GM19099 (cell line): Measurements from ENCODE around the gene SSTR3.

Source experiments
- POLR2A ChIP-seq: IDR thresholded peaks from 3 replicates; pipeline ENCODE4 v1.6.1; 2011; ENCODE audit warnings: low read depth; ENCODE audit not compliant: insufficient read length; ENCODE audit errors: extremely low read depth

Gene SSTR3

DNA sequence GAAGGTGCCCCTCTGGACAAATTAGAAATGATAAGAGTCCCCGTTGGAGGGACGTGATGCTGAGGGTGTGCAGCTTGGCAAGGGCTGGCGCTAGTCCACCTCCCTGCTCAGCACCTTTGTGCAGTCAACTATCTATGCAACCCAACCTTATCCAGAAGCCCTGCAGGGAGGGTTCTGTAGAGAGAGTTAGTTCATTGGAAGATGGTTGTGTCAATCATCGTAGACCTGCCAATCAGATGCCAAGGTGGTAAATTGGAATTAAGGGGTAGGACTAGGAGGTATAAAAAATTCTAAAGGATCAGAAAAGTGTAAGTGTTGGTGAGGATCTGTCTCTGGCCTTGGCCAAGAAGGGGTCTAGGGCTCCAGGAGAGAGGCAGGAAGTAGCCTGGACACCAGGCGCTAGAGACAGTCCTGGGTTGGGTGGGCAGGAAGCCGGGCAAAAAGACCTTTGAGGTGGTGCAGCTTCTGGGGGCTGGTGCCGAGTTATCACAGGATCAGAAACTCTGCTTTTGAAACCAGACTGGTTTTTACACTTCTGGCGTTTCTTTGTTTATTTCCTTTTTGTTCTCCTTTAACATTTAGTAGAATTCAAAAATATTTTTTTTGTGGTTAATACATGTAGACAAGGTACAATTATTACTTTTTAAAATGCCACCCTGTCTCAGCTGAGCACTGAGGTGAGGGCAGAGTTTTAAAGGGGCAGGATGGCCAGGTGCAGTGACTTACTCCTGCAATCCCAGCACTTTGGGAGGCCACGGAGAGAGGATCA is 25.9 kb downstream of the SSTR3 start:
- no peak for TF ChIP-seq POLR2A

DNA sequence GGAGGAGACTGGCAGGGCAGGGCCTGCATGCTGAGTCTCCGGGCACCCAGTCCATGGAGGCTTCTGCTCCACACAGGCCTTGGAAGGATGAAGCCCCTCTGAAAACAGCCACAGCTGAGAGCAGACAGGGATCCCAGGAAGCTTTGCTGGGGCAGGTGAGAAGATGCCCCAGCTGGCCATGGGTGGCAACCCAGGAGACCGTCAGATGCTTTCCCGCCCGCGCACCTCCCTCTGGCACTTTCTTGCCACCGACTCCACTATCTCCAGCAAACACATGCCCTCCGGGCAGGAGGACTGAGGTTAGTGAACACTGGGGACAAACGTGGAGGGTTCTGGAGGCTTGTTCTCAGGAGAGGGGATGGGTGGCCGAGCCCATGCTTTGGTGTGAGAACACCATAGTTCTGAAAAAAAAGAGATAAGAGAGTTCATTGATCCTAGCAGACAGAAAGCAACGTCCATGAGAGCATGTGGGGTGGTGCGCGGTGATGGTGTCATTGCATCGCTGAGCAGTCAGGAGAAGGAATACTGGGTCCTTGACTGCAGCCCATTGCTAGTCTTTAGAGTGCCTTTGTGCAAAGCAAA is 26.5 kb downstream of the SSTR3 start:
- TF ChIP-seq POLR2A: no peak

DNA sequence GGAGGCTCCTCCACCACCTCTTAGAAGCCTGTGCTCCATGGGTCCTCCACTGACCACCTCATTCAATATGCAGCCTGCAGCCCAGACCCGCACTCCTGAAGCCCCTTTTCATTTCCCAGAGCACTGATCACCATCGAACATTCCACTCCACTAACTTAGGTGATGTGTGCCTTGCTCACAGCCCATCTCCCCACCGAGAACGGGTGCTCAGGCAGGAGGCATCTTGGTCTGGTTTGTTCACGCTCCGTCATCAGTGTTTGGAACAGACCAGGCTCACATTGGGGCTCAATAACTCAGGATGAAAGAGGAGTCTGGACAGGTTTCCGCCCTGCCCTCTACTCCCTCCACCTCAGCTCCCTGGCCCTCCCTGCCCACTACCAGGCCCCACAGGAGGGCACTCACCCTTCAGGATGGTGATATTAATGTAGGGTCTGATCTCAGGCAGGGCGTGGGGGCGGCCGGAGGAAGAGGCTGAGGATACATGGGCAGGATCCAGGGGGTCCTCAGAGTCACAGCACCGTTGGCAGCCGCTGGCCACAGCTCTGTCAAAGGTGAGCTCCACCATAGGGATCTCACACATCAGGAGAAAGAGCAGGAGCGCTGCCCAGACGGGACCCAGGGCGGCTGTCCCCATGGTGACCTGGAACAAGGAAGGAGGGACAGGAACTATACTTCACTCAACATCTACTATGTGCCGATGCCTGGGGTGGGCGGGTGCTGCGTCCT is 27.3 kb downstream of the SSTR3 start:
- TF ChIP-seq POLR2A: no peak

DNA sequence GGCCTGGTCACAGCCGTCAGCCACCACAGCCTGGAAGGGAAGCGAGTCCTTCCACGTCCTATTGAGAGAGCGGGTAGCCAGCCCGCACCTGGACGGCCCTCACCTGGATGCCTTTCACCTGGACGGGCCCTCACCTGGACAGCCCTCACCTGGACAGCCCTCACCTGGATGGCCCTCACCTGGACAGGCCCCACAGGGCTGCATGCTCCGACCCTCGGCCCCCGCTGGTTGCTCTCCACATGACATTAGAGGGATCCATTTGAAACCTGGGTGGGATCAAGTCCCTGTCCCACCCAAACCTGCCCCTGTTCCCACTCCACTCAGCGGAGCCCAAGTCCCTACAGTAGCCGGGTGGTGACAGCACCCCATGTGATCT is 27.9 kb downstream of the SSTR3 start:
- TF ChIP-seq POLR2A: no peak

DNA sequence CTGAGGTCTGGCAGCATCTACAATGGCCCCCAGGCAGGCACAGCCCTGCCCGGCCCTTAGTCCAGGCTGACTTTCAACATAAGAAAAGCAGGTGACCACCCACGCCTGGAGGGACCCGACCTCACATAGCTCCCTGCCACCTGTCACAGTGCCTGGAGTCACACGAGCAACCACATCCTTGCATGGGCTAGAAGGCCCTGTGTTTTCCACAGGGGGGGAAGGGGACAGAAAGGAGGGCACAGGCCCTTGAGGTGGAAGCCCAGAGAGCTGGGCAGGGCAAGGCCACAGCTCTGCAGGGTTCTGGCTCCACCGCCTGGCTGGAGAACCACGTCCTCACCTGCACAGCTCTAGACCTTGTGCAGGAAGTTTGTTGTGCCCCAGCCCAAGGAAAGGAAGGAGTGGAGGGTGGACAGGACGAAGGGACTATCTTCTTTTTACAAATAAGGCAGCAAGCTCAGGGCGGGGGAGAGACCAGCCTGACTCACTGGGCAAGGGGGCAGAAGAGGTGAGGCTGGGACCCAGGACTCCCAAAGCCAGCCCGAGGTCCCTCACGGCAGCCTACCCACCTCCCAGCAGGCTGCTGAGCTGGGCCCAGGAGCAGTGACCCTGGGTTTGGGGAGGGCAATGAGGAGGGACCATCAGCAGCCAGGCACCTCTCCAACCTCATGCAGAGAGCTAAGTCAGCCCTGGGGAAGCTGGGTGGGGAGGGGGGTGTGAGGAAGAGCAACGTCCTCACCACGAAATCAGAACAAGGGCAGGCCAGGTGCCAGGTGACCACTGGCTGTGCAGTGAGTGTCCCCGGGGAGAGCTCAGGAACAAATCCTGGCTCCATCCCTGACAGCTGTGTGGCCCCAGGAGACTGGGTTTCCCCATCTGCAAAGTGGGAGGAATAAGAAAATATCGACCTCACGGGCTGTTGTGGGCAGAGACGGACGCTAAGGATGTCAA is 28.6 kb downstream of the SSTR3 start:
- TF ChIP-seq POLR2A: no peak

DNA sequence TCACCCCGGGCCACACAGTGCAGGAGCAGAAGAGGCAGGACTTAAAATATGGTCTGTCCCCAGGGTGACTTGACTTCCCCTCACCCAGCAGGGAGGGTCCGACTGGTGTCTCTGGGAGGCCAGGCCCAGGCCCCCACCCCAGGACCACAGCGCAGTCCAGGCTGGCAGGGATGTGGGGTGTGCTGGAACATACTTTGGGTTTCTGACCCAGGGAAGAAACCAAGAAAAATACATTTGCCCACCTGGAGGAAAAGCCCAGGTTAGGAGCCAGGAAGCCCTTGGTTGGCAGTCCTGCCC is 29.4 kb downstream of the SSTR3 start:
- no peak for TF ChIP-seq POLR2A

DNA sequence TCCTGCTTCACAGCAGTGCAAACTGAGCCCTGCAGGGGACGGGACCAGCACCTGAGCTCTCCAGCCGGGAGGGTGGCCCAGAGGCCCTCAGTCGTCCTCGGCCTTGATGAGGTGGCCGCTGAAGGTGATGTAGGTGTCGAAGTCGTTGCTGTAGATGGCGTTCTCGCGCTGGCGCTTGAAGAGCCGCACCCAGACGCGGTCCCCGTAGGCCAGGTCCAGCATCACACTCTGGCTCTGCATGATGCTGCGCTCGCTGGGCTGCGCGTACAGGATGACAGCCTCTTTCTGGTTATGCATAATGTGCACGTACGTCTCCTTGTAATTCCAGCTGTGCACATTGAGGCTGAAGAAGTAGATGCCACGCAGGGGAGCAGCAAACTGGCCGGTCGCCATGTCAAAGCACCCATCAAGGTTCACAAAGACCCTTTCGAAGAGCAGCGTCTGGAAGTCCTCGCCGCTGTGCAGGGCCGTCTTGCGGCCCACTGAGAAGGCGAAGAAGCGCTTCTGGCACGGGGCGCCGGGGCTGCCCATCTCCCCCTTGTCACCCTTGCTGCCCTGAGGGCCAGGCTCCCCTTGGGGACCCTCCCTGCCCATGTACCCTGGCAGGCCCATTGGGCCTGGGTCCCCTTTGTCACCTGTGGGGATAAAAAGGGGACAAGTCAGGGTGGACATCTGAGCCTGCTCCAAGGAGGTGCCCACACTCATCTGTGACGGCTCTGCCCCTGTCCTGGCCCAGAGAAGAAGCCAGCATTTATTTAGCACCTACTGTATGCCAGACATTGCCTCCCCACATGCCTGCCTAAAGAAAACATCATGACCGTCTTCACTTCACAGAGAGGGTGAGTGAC is 30.0 kb downstream of the SSTR3 start:
- TF ChIP-seq POLR2A: no peak

DNA sequence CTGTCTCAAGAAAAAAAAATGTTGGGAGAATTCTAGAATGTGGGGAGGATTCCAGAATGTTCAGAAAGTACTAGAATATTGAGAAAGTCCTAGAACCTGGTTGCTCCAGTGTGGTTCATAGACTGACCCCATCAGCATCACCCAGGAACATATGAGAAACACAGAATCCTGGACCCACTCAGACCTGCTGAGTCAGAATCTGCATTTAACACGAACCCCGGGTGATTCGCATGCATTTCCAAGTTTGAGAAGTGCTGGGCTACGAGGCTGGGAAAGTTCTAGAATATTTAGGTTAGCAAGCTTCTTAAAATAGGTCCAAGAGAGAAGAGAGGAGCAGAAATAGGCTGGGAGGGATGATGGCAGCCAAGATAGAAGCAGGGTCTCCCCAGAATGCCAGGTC is 30.6 kb downstream of the SSTR3 start:
- no peak for TF ChIP-seq POLR2A

DNA sequence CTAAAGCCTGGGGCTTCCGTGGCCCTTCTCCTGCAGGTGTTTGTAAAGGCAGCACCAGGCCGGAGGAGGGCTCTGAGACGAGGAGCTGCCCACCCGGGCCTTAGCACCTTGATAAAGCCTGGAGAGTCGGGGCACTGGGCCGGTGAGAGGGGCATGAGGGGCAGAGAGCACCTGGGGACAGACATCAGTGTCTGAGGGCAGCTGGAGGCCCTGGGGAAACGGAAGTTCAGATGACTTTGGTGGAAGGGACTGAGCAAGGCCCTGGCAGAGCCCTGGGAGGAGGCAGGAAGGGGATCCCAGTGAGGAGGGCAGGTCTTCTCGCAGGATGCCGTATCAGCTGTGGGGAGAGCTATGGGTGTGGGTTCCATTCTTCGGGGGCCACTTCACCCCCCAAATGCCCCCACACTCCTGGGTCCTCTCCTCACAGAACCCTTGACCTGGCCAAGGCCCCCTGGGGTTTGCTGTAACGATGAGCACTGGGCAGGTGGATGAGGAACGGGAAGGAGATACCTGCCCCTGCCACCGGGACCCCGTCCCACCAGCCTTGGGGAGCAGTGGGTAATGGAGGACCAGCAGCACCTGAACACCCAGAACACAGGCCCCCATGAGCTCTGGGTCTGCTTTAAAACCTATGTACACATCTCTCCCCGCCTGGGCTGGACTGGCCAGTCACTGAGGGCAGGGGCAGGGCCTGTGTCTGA is 31.6 kb downstream of the SSTR3 start:
- TF ChIP-seq POLR2A: no peak

DNA sequence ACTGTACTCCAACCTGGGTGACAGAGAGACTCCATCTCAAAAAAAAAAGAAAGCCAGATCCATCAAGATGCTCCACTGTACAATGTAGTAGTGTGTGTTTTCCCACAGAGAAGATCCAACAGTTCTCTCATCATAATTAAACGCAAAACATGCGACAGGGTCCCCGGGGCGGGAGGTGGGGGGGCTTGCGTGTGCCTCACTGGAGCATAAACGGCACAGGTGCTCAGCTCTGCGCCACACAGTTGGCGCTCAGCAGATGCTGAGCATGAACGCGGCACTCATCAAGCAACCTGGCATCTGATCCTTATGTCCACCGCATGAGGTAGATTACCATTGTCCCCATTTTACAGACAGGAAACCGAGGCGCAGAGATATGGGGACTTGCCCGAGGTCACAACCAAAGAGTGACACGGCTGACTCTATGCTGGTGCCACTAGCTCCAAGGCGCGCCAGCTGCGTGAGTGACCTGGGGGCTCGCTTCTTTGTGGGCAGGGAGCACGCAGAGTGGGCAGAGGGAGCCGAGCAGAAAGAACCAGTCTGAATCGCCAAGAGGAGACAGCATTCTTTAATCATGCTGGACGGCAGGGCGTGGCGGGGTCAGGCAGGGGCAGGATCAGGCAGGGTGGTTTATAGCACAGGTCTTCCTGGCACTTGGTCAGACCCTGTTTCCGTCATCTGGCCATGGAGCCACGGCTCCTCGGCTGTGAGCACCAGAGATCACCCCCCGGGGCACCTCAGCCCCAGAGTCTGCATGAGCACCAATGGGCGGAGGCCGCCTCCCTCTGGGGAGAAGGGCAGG is 32.5 kb downstream of the SSTR3 start:
- TF ChIP-seq POLR2A: no peak

DNA sequence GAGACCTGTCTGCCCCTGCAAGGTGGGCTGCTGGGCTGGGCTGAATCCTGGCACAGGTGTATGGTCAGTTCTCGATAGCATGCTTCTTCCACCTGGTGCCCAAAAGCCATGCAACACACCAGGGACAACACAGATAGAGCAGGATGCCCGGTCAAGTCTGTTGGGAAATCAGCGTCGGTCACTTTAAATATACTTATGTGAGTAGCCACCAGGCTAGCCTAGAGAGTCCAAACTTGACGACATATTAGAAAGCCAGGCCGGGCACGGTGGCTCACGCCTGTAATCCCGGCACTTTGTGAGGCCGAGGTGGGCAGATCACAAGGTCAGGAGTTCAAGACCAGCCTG is 33.2 kb downstream of the SSTR3 start:
- no peak for TF ChIP-seq POLR2A

DNA sequence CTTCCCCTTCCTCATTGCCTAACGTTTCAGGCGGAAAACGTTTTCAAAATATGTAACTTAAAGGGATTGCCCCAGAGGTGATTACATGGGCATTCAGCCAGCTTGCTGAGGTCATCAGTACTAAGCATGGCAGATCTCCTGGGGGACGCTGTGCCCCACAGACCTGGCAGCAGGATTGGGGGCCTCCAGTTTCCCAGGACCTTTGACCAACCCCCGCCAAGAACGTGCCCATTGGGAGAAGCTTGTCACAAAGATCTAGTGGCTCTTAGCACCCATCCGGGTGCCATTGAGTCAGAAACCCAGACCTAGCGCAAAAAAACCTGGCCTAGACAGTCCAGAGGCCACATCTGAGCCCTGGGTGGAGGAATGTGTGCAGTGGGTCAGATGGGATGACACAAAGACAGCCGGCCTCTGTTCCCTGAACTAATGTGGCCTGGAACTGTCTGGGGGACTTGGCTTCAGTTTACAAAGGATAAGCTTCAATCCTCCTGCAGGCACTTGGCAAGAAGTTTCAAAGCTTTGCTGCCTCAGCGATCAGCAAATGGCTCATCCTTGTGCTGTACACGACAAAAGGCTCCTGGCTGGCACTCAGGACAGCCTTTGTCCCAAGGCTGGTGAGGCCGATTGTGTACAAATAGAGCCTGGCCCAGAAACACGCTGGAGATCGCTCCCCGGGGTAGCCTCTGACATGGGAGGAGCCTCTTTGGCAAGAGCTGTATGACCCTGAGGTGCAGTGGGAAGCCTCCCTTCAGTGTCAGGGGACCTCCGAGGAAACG is 33.7 kb downstream of the SSTR3 start:
- no peak for TF ChIP-seq POLR2A
